Body of pancreas (tissue), 4 donors: ENCODE results near the gene TOM1L2. TPM values are rescaled to one million over a fixed set of nuclear protein-coding genes. Genes with fewer than 3 reads are reported as not detected.

Experiments
- ATAC-seq: fragments of 150-250 bp; one replicate; pipeline ENCODE4 v1.9.1; 2016
- DNase-seq, 4 donors: peaks; one replicate each; pipeline ENCODE4 v3.0.0-alpha.2; 2019
- H3K27ac ChIP-seq, 4 donors: fragments of 200-600 bp; sonication (generic); 1 replicate in 3 of 4; 2 replicates in 1 of 4; pipeline versions ENCODE4 v1.5.1 to v1.6.1; 2016 to 2019; ENCODE audit warnings: mild to moderate bottlenecking in 1 of 4, mixed read lengths in 1 of 4, moderate library complexity in 1 of 4
- H3K27me3 ChIP-seq, 2 donors: fragments of 200-600 bp; sonication (generic); one replicate each; pipeline ENCODE4 v1.6.0; 2016; ENCODE audit warnings: mild to moderate bottlenecking in 1 of 2
- H3K36me3 ChIP-seq, 2 donors: fragments of 200-600 bp; sonication (generic); replicated peaks in 1 of 2; 2 replicates each; pipeline ENCODE4 v1.5.1; 2016; ENCODE audit warnings: low read depth in 2 of 2; ENCODE audit not compliant: insufficient read depth in 1 of 2
- H3K4me1 ChIP-seq: fragments of 200-600 bp; sonication (generic); one replicate; pipeline ENCODE4 v1.6.0; 2016
- H3K4me3 ChIP-seq, 2 donors: fragments of 200-600 bp; sonication (generic); 1 replicate in 1 of 2; 2 replicates in 1 of 2; pipeline ENCODE4 v1.5.1; 2016 to 2019
- H3K9me3 ChIP-seq, 3 donors: fragments of 200-600 bp; sonication (generic); 1 replicate in 2 of 3; 2 replicates in 1 of 3; pipeline ENCODE4 v1.5.1; 2016
- CTCF ChIP-seq, 7 experiments: fragments of 450-650 bp in 4 of 7; fragments of 200-600 bp in 3 of 7; sonication (generic) in 3 of 7; IDR thresholded peaks; one replicate each; pipeline ENCODE4 v1.5.1; 2016 to 2019; ENCODE audit warnings: antibody characterized with exemption in 7 of 7
- POLR2A ChIP-seq, 3 donors: fragments of 450-650 bp; IDR thresholded peaks; one replicate each; pipeline ENCODE4 v1.6.1; 2016; ENCODE audit warnings: antibody characterized with exemption in 3 of 3, mild to moderate bottlenecking in 2 of 3
- WGBS, 2 donors: methylation state at CpG; one replicate each; pipeline ENCODE4 v1.1.5; 2017; 5-methylcytosine and 5-hydroxymethylcytosine counted together
- intact Hi-C: fragments of 100-400 bp; cut with DNase I; formaldehyde crosslinking; loops from one replicate; pipeline ENCODE4 v1.15.1; 2023
- total RNA-seq, 2 donors: library from RNA; depleted of rRNA; stranded (reverse); fragments of >200 nt; gene quantifications; one replicate each; pipeline ENCODE4 v1.1.0, GENCODE V29; 2016

Gene TOM1L2
- total RNA-seq, 2 donors from 2014 or later = 35.9 to 55.8 TPM

GRCh38 chr17:17873450-17873991, 98.7 kb downstream of the TOM1L2 start:
- H3K36me3 ChIP-seq = no peaks in the 10 kb centered on the region
- H3K4me3 ChIP-seq = no peak overlapping the region
- no peaks in the 10 kb centered on the region for H3K27me3 ChIP-seq
- H3K9me3 ChIP-seq = no peaks in the 10 kb centered on the region
- WGBS, 2 donors = 85 to 87% methylated on average over 6 to 8 of the region's 8 CpGs
- peaks cover 26% of the 10 kb centered on the region for H3K4me1 ChIP-seq
- no peak overlapping the region for H3K27ac ChIP-seq
- TF ChIP-seq CTCF (IDR thresholded peaks at IDR 0.05) (no peak), POLR2A (IDR thresholded peaks at IDR 0.05) (no peak)
- intact Hi-C loops = no loop called here
- ATAC-seq (no peak), DNase-seq (no peak)

GRCh38 chr17:17872547-17873345, 99.5 kb downstream of the TOM1L2 start:
- Histone ChIP-seq H3K4me1 (peaks cover 18% of the 10 kb centered on the region), H3K4me3 (no peak overlapping the region), H3K27ac (no peak overlapping the region), H3K36me3 (no peaks in the 10 kb centered on the region), H3K27me3 (no peaks in the 10 kb centered on the region), H3K9me3 (no peaks in the 10 kb centered on the region)
- ATAC-seq (no peak), DNase-seq (no peak)
- WGBS, 2 donors = 78 to 91% methylated on average over 4 to 9 of the region's 9 CpGs
- intact Hi-C loops = no loop called here
- no peak for TF ChIP-seq POLR2A (IDR thresholded peaks at IDR 0.05)
- TF ChIP-seq CTCF (IDR thresholded peaks at IDR 0.05) = no peak

GRCh38 chr17:17871913-17872312, 100.3 kb downstream of the TOM1L2 start:
- Histone ChIP-seq H3K27ac (no peak overlapping the region), H3K9me3 (no peaks in the 10 kb centered on the region), H3K27me3 (no peaks in the 10 kb centered on the region), H3K4me3 (no peak overlapping the region), H3K36me3 (no peaks in the 10 kb centered on the region), H3K4me1 (peaks cover 10% of the 10 kb centered on the region)
- DNase-seq (no peak), ATAC-seq (no peak)
- 92 to 93% methylated on average over 3 of the region's 3 CpGs for WGBS, 2 donors
- intact Hi-C loops = no loop called here
- no peak for TF ChIP-seq POLR2A (IDR thresholded peaks at IDR 0.05)
- TF ChIP-seq CTCF (IDR thresholded peaks at IDR 0.05) = no peak

- no peak overlapping the region for H3K27ac ChIP-seq
- 84 to 94% methylated on average over 6 of the region's 6 CpGs for WGBS, 2 donors
- no peaks in the 10 kb centered on the region for H3K36me3 ChIP-seq
- H3K9me3 ChIP-seq = no peaks in the 10 kb centered on the region
- H3K4me1 ChIP-seq = no peaks in the 10 kb centered on the region
- no peak for TF ChIP-seq CTCF (IDR thresholded peaks at IDR 0.05)
- no peak for TF ChIP-seq POLR2A (IDR thresholded peaks at IDR 0.05)
- DNase-seq = no peak
- intact Hi-C loops = no loop called here
- no peak overlapping the region for H3K4me3 ChIP-seq
- no peaks in the 10 kb centered on the region for H3K27me3 ChIP-seq
- no peak for ATAC-seq
Measured at GRCh38 chr17:17870247-17870646, 102.0 kb downstream of the TOM1L2 start.
